Measurements from ENCODE around the gene SMPD1. TPM values are rescaled to one million over a fixed set of nuclear protein-coding genes. Genes with fewer than 3 reads are reported as not detected.
A peak's percentile ranks its signal among the peaks of the same experiment; 100 is the strongest.

The SMPD1 gene
- total and polyA plus RNA-seq, 9 donors = 16.7 to 28.4 (median 25.6) TPM

DNA sequence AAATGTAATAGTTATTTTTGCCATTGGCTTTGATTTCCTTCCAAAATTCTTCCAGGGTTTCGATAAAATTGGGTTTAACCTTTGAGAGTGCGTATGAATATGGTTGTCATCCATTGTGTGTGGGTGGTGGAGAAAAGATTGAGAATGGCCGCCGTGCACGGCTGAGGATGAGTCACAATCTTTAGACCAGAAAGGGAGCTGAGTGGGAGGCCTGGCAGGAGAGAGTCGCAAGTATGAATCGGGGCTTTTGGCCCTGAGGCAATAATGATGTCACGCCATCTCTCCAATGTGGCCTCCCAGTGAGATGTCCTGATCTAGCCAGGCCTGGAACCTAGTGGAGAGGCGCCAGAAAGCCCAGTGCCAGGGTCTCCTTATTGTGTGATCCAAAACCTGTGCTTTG, 33.1 kb upstream of the SMPD1 start:
- no peaks in the 10 kb centered on the region for H3K4me1 ChIP-seq (ENCODE audit: control insufficient read depth, insufficient read depth, low read length)
- no peaks in the 10 kb centered on the region for H3K9me3 ChIP-seq (replicated peaks; ENCODE audit: control insufficient read depth, low read depth, low read length)
- no peaks in the 10 kb centered on the region for H3K27me3 ChIP-seq (ENCODE audit: control insufficient read depth, insufficient read depth, low read length)
- H3K4me3 ChIP-seq (ENCODE audit: low read length) = no peak overlapping the region
- 23% methylated on average over 8 of the region's 9 CpGs for WGBS (ENCODE audit: insufficient coverage)
- peak; percentile 69 for DNase-seq
- no peaks in the 10 kb centered on the region for H3K36me3 ChIP-seq (ENCODE audit: control insufficient read depth, insufficient read depth, low read length)
- H3K27ac ChIP-seq (ENCODE audit: low read length) = no peak overlapping the region

- no peak overlapping the region for H3K4me3 ChIP-seq (ENCODE audit: low read length)
- H3K9me3 ChIP-seq (replicated peaks; ENCODE audit: control insufficient read depth, low read depth, low read length) = no peaks in the 10 kb centered on the region
- WGBS (ENCODE audit: insufficient coverage) = 66% methylated on average over 3 of the region's 3 CpGs
- no peak overlapping the region for H3K27ac ChIP-seq (ENCODE audit: low read length)
- DNase-seq = no peak
- H3K27me3 ChIP-seq (ENCODE audit: control insufficient read depth, insufficient read depth, low read length) = no peaks in the 10 kb centered on the region
- H3K36me3 ChIP-seq (ENCODE audit: control insufficient read depth, insufficient read depth, low read length) = no peaks in the 10 kb centered on the region
- peaks cover 9% of the 10 kb centered on the region for H3K4me1 ChIP-seq (ENCODE audit: control insufficient read depth, insufficient read depth, low read length)
These were observed 30.1 kb upstream of the SMPD1 start for GRCh38 chr11:6360183-6360582.

DNA sequence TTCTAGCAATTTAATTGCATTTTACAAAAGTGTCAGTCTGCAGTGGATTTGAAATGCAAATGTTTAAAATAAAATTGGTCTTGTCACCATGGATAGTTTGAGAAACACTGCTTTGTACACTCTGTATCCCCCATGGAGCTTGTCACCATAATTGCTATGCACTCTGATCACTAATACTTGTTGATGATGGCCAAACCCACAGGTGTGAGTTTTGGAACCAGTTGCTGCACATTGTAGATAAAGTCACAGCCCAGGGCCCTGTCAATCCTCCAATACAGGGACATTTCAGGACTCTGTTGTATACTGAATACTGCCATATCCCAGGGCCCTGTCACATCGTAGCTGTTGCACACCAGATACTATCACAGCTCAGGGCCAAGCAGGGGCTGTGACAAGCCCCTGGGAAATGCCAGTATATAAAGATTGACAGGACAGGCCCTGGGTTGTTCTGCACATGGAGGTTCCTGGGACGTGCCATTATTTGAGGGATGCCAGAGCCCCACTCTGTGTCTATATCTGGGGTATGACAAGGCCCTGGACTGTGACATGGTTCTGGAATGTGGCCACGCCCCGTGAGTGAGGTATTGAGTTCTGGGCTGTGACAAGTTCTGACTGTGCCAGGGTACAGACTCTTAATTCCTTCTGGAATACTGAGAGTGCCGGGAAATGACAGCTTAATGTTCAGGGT, 27.9 kb upstream of the SMPD1 start:
- H3K4me3 ChIP-seq (ENCODE audit: low read length) = no peak overlapping the region
- H3K27ac ChIP-seq (ENCODE audit: low read length) = peak overlapping the region; percentile 75
- H3K9me3 ChIP-seq (replicated peaks; ENCODE audit: control insufficient read depth, low read depth, low read length) = no peaks in the 10 kb centered on the region
- H3K4me1 ChIP-seq (ENCODE audit: control insufficient read depth, insufficient read depth, low read length) = peaks cover 9% of the 10 kb centered on the region
- H3K27me3 ChIP-seq (ENCODE audit: control insufficient read depth, insufficient read depth, low read length) = no peaks in the 10 kb centered on the region
- peak; percentile 65 for DNase-seq
- no peaks in the 10 kb centered on the region for H3K36me3 ChIP-seq (ENCODE audit: control insufficient read depth, insufficient read depth, low read length)
- whole genome bisulfite sequencing (ENCODE audit: insufficient coverage) = 81% methylated on average over 5 of the region's 5 CpGs

DNA sequence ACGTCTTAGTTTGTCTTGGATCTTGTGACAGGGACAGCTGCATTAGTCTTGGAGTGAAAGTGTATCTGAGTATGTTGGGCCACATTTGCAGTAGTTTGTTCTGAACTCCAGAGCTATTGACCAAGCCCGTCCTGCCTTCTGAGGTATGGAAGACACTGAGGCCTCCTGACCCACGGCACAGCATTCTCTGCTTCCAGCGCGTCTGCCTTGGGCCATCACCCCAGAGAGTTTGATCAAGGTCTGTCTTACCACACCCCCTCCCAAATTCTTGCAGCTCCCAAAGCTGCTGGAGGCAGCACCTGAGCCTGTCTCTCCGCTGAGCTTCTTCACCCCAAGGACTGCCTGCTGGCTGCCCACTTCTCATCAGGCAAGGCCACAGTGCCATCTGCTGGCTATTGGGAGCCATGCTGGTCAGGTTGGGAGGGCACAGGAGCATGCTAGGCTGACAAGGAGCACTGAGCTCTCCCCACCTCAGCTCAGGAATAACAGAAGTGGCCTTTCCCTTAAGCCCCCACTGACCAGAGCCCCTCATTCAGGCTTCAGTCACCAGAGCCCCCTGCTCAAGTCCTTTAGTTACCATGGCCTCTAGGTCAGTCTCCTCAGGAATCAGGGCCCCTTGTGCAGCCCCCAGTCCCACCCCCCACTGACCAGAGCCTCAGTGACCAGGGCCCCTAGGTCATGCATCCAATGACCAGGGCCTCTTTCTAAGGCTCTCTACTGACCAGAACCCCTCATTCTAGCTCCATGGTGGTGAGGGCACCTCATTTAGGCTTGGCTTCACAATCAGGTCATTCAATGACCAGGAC, 27.2 kb upstream of the SMPD1 start:
- Histone ChIP-seq H3K27me3 (ENCODE audit: control insufficient read depth, insufficient read depth, low read length) (no peaks in the 10 kb centered on the region), H3K4me3 (ENCODE audit: low read length) (no peak overlapping the region), H3K27ac (ENCODE audit: low read length) (peak overlapping the region; percentile 75), H3K36me3 (ENCODE audit: control insufficient read depth, insufficient read depth, low read length) (no peaks in the 10 kb centered on the region), H3K4me1 (ENCODE audit: control insufficient read depth, insufficient read depth, low read length) (peaks cover 9% of the 10 kb centered on the region), H3K9me3 (replicated peaks; ENCODE audit: control insufficient read depth, low read depth, low read length) (no peaks in the 10 kb centered on the region)
- peak; percentile 85 for DNase-seq
- 53% methylated on average over 5 of the region's 6 CpGs for WGBS (ENCODE audit: insufficient coverage)

DNA sequence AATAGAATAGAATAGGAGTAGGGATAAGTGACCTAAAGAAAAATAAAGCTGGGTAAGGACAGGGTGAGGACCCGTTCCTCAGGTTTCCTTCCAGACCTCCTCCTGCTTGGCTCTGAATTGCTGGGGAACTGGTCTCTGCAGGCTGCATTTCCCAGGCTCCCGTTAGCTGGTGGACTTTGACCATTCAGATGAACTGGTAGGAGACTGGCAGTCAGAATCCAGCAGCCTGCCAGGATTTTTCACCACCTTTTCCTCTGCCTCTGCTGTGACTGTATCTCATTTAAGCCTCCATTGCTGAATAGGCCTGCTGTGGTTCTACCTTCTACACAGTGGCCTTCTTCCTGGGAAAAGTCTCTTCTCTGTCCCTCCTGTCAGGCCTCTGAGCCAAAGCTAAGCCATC, 24.6 kb upstream of the SMPD1 start:
- Histone ChIP-seq H3K27me3 (ENCODE audit: control insufficient read depth, insufficient read depth, low read length) (no peaks in the 10 kb centered on the region), H3K9me3 (replicated peaks; ENCODE audit: control insufficient read depth, low read depth, low read length) (no peaks in the 10 kb centered on the region), H3K4me1 (ENCODE audit: control insufficient read depth, insufficient read depth, low read length) (peaks cover 9% of the 10 kb centered on the region), H3K36me3 (ENCODE audit: control insufficient read depth, insufficient read depth, low read length) (no peaks in the 10 kb centered on the region), H3K4me3 (ENCODE audit: low read length) (no peak overlapping the region), H3K27ac (ENCODE audit: low read length) (no peak overlapping the region)
- no peak for DNase-seq
- WGBS (ENCODE audit: insufficient coverage) = 52% methylated on average over 2 of the region's 2 CpGs

- Histone ChIP-seq H3K27ac (ENCODE audit: low read length) (no peak overlapping the region), H3K36me3 (ENCODE audit: control insufficient read depth, insufficient read depth, low read length) (no peaks in the 10 kb centered on the region), H3K4me3 (ENCODE audit: low read length) (no peak overlapping the region), H3K4me1 (ENCODE audit: control insufficient read depth, insufficient read depth, low read length) (no peaks in the 10 kb centered on the region), H3K9me3 (replicated peaks; ENCODE audit: control insufficient read depth, low read depth, low read length) (no peaks in the 10 kb centered on the region), H3K27me3 (ENCODE audit: control insufficient read depth, insufficient read depth, low read length) (no peaks in the 10 kb centered on the region)
- WGBS (ENCODE audit: insufficient coverage) = 57% methylated on average over 5 of the region's 6 CpGs
- DNase-seq = no peak
These were observed 18.4 kb upstream of the SMPD1 start for GRCh38 chr11:6371825-6372224.

DNA sequence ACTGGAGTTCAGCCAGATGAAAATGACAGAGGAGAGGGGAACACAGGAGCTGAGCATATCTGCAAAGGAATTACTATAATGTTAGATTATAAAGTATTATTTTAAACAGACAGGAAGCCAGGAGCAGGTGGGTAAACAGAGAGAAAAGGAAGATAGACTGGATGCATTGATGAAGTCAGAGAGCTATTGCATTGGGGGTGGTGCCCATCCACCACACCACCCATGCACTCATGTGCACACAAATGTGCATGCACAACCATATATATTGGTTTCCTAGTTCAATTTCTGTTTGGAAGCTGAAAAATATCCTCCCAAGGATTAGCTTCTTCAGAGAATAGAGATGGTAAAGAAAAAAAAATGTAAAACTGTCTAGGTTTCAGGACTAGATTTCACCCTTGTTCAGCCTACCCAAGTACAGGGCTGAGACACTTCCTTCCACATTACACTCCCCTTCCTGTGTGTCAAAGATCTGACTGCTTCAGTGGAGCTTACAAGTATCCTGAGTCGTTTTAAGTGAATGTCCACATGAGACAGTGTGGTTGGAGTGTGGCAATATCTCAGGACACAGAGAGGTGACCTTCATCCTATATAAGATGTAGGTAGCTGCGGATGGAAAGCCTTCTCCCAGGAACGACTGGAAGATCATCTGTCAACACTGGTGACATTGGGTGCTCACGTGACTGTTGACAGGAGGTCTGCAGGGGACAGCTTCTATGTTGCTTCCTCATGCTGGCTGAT, 12.2 kb upstream of the SMPD1 start:
- DNase-seq = no peak
- Histone ChIP-seq H3K27me3 (ENCODE audit: control insufficient read depth, insufficient read depth, low read length) (no peaks in the 10 kb centered on the region), H3K36me3 (ENCODE audit: control insufficient read depth, insufficient read depth, low read length) (no peaks in the 10 kb centered on the region), H3K4me3 (ENCODE audit: low read length) (no peak overlapping the region), H3K4me1 (ENCODE audit: control insufficient read depth, insufficient read depth, low read length) (no peaks in the 10 kb centered on the region), H3K27ac (ENCODE audit: low read length) (no peak overlapping the region), H3K9me3 (replicated peaks; ENCODE audit: control insufficient read depth, low read depth, low read length) (no peaks in the 10 kb centered on the region)
- WGBS (ENCODE audit: insufficient coverage) = 60% methylated on average over 1 of the region's 4 CpGs

- DNase-seq = no peak
- Histone ChIP-seq H3K4me1 (ENCODE audit: control insufficient read depth, insufficient read depth, low read length) (no peaks in the 10 kb centered on the region), H3K27ac (ENCODE audit: low read length) (no peak overlapping the region), H3K9me3 (replicated peaks; ENCODE audit: control insufficient read depth, low read depth, low read length) (no peaks in the 10 kb centered on the region), H3K27me3 (ENCODE audit: control insufficient read depth, insufficient read depth, low read length) (no peaks in the 10 kb centered on the region), H3K4me3 (ENCODE audit: low read length) (no peak overlapping the region), H3K36me3 (ENCODE audit: control insufficient read depth, insufficient read depth, low read length) (no peaks in the 10 kb centered on the region)
- no CpG with 5 or more reads among the region's 5 CpGs for WGBS (ENCODE audit: insufficient coverage)
These were observed 11.7 kb upstream of the SMPD1 start for GRCh38 chr11:6378640-6378989.

- no peak for DNase-seq
- WGBS (ENCODE audit: insufficient coverage) = 88% methylated on average over 4 of the region's 7 CpGs
These were observed 5.1 kb upstream of the SMPD1 start for GRCh38 chr11:6385046-6385777.

More at GRCh38 chr11:6385046-6385777, 5.1 kb upstream of the SMPD1 start:
- Histone ChIP-seq H3K36me3 (ENCODE audit: control insufficient read depth, insufficient read depth, low read length) (no peaks in the 10 kb centered on the region), H3K27ac (ENCODE audit: low read length) (no peak overlapping the region), H3K27me3 (ENCODE audit: control insufficient read depth, insufficient read depth, low read length) (no peaks in the 10 kb centered on the region), H3K9me3 (replicated peaks; ENCODE audit: control insufficient read depth, low read depth, low read length) (no peaks in the 10 kb centered on the region), H3K4me3 (ENCODE audit: low read length) (no peak overlapping the region), H3K4me1 (ENCODE audit: control insufficient read depth, insufficient read depth, low read length) (peaks cover 6% of the 10 kb centered on the region)
